ENCODE results near the gene ATP9A.

- no peak for TF ChIP-seq POLR2A (IDR thresholded peaks at IDR 0.05)
- TF ChIP-seq, protein P1, sequence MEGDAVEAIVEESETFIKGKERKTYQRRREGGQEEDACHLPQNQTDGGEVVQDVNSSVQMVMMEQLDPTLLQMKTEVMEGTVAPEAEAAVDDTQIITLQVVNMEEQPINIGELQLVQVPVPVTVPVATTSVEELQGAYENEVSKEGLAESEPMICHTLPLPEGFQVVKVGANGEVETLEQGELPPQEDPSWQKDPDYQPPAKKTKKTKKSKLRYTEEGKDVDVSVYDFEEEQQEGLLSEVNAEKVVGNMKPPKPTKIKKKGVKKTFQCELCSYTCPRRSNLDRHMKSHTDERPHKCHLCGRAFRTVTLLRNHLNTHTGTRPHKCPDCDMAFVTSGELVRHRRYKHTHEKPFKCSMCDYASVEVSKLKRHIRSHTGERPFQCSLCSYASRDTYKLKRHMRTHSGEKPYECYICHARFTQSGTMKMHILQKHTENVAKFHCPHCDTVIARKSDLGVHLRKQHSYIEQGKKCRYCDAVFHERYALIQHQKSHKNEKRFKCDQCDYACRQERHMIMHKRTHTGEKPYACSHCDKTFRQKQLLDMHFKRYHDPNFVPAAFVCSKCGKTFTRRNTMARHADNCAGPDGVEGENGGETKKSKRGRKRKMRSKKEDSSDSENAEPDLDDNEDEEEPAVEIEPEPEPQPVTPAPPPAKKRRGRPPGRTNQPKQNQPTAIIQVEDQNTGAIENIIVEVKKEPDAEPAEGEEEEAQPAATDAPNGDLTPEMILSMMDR (IDR thresholded peaks at IDR 0.05) = no peak
These were observed 99.2 kb downstream of the ATP9A start for GRCh38 chr20:51668947-51669346.

Measured in testis (tissue), 2 donors.